Measurements from ENCODE around the gene JPH3. TPM values are rescaled to one million over a fixed set of nuclear protein-coding genes. Genes with fewer than 3 reads are reported as not detected.

Gene JPH3
- total and polyA plus RNA-seq, 5 donors = 0.09 to 0.32 (median 0.14) TPM

DNA sequence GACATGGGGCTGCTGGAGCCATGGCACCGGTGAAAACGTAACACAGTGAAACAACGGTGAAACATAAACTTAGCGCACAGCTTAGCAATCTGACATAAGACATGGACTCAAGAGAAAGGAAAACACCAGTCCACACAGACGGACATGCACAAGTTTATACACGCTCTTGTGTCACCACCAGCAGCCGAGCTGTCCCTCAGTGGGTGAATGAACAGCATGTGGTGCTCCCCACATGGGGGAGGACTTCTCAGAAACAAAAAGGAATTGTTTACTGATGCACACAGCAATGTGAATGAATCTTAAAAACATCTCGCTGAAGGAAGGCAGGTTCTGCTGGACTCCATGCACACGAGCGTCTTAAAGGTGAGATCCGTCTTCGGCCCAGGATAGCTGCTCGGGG is 129.3 kb downstream of the JPH3 start:
- H3K27ac ChIP-seq (ENCODE audit: low read length) = no peak overlapping the region
- DNase-seq (no peak), ATAC-seq (no peak)
- no peaks in the 10 kb centered on the region for H3K4me1 ChIP-seq (ENCODE audit: control insufficient read depth, insufficient read depth, low read length)
- no peaks in the 10 kb centered on the region for H3K27me3 ChIP-seq (ENCODE audit: control insufficient read depth, insufficient read depth)
- WGBS = 97% methylated on average over 13 of the region's 13 CpGs
- H3K4me3 ChIP-seq (ENCODE audit: low read length) = no peak overlapping the region
- intact Hi-C loops (cut with DNase I) = no loop called here
- H3K9me3 ChIP-seq (ENCODE audit: control insufficient read depth, low read length) = no peaks in the 10 kb centered on the region

DNA sequence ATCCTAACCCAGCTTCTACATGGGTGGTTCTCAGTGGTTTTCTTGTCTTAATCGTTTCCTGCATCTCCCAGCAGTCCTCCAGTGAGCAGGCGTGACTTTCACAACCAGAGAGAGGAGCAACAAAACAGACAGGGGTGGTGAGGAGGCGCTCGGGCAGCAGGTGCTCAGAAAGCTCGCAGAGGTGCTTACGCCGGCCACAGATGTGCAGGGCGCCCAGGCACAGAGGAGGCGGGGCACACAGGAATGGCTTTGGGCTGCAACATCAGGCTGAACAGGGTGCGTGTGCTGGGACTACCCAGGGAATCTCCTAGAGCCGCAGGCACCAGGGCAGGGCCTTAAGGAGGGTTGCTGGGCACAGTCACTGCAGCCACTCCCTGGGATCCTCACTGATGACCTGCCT is 130.9 kb downstream of the JPH3 start:
- 90% methylated on average over 11 of the region's 11 CpGs for WGBS

DNA sequence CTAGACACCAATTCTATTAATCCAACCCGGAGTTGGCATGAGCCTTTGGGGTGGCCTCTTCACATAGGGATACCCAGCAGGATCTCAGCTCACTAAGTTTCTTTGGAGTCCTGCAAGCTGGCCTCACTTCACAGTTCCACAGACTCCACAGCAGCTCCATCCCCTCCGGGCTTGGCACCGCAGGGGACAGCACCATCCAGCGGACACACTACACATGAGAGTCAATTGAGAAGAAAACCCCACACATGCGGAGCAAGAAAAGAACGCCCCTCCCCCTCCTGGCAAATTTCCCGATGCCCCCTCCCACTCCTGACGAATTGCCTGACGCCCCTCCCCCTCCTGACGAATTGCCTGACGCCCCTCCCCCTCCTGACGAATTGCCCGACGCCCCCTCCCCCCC is 132.3 kb downstream of the JPH3 start:
- H3K4me1 ChIP-seq (ENCODE audit: control insufficient read depth, insufficient read depth, low read length) = no peaks in the 10 kb centered on the region
- intact Hi-C loops (cut with DNase I) = no loop called here
- ATAC-seq (no peak), DNase-seq (no peak)
- no peaks in the 10 kb centered on the region for H3K27me3 ChIP-seq (ENCODE audit: control insufficient read depth, insufficient read depth)
- H3K27ac ChIP-seq (ENCODE audit: low read length) = no peak overlapping the region
- H3K4me3 ChIP-seq (ENCODE audit: low read length) = no peak overlapping the region
- H3K9me3 ChIP-seq (ENCODE audit: control insufficient read depth, low read length) = no peaks in the 10 kb centered on the region
- 74% methylated on average over 14 of the region's 14 CpGs for WGBS

More for the DNA sequence above, 130.9 kb downstream of the JPH3 start:
- H3K27me3 ChIP-seq (ENCODE audit: control insufficient read depth, insufficient read depth) = no peaks in the 10 kb centered on the region
- DNase-seq = no peak
- no peaks in the 10 kb centered on the region for H3K4me1 ChIP-seq (ENCODE audit: control insufficient read depth, insufficient read depth, low read length)
- intact Hi-C loops (cut with DNase I) = no loop called here
- H3K27ac ChIP-seq (ENCODE audit: low read length) = no peak overlapping the region
- ATAC-seq = no peak
- H3K9me3 ChIP-seq (ENCODE audit: control insufficient read depth, low read length) = no peaks in the 10 kb centered on the region
- no peak overlapping the region for H3K4me3 ChIP-seq (ENCODE audit: low read length)

DNA sequence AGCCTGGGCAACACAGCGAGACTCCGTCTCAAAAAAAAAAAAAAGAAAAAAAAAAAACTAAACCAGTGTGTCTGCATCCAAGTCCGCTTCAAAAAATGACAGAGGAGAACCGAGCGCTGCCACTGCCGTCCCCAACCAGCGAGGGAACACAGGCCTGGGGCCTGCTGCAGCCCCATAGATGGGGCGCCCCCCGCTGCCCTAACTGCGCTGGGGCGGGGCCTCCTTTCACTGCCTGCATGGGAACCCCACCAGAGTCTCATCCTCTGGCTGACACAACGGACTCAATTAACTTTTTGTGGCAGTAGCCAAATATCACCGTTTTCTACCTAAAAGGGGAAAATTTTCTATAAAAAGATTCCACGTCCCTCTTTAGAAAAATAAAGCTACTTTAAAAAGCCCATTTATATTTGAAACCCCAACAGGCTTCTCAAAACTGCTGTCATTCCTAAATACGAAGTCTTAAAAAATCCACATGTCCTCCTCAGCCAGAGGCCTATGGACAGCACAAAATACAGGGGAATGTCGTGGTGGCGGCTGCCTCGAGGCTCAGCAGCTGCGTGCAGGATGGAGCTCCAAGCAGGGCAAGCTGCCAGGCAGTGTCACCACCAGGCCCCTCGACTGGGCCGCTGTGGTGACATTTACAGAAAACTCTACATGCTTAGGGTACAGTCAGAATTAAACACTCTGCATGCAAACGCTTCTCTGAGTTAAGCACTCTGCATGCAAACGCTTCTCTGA is 133.1 kb downstream of the JPH3 start:
- no peak overlapping the region for H3K27ac ChIP-seq (ENCODE audit: low read length)
- 74% methylated on average over 23 of the region's 23 CpGs for WGBS
- ATAC-seq (no peak), DNase-seq (no peak)
- H3K4me3 ChIP-seq (ENCODE audit: low read length) = no peak overlapping the region
- intact Hi-C loops (cut with DNase I) = no loop called here
- H3K27me3 ChIP-seq (ENCODE audit: control insufficient read depth, insufficient read depth) = no peaks in the 10 kb centered on the region
- no peaks in the 10 kb centered on the region for H3K9me3 ChIP-seq (ENCODE audit: control insufficient read depth, low read length)
- no peaks in the 10 kb centered on the region for H3K4me1 ChIP-seq (ENCODE audit: control insufficient read depth, insufficient read depth, low read length)

DNA sequence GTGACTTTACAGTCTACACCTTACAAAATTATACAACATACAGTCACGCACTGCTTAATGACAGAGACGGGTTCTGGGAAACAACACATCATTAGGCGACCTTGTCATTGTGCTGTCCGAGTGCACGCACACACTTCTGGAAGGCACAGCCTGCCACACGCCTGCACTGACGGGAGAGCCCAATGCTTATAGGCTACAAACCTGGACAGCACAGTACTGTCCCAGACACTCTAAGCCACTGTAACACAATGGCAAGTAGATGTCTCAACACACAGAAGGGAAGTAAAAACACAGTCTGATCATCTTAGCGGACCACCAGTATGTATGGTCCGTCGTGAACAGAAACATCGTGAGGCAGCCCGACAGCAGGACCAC is 133.7 kb downstream of the JPH3 start:
- intact Hi-C loops (cut with DNase I) = no loop called here
- 88% methylated on average over 12 of the region's 12 CpGs for WGBS
- H3K27me3 ChIP-seq (ENCODE audit: control insufficient read depth, insufficient read depth) = no peaks in the 10 kb centered on the region
- no peaks in the 10 kb centered on the region for H3K9me3 ChIP-seq (ENCODE audit: control insufficient read depth, low read length)
- no peaks in the 10 kb centered on the region for H3K4me1 ChIP-seq (ENCODE audit: control insufficient read depth, insufficient read depth, low read length)
- no peak for DNase-seq
- no peak overlapping the region for H3K27ac ChIP-seq (ENCODE audit: low read length)
- H3K4me3 ChIP-seq (ENCODE audit: low read length) = no peak overlapping the region
- no peak for ATAC-seq

DNA sequence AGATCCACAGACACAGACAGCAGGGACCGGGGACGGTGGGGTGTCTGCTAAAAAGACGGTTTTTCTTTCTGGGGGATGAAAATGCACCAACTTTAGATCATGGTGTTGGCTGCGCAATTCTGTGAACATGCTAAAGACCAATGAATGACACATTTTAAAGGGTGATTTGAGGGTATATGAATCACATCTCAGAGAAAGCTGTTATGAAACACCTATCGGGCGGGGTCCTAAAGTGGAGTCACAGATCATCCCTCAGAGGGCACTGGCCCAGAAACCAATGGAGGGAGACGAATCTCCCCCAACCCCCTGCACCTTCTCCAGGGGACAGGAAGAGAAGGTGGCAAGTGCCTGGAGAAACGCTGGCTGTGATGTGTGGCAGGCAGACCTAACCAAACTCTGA is 137.5 kb downstream of the JPH3 start:
- intact Hi-C loops (cut with DNase I) = no loop called here
- Histone ChIP-seq H3K9me3 (ENCODE audit: control insufficient read depth, low read length) (no peaks in the 10 kb centered on the region), H3K4me1 (ENCODE audit: control insufficient read depth, insufficient read depth, low read length) (no peaks in the 10 kb centered on the region), H3K27ac (ENCODE audit: low read length) (no peak overlapping the region), H3K4me3 (ENCODE audit: low read length) (no peak overlapping the region), H3K27me3 (ENCODE audit: control insufficient read depth, insufficient read depth) (no peaks in the 10 kb centered on the region)
- DNase-seq (no peak), ATAC-seq (no peak)
- 95% methylated on average over 8 of the region's 8 CpGs for WGBS

DNA sequence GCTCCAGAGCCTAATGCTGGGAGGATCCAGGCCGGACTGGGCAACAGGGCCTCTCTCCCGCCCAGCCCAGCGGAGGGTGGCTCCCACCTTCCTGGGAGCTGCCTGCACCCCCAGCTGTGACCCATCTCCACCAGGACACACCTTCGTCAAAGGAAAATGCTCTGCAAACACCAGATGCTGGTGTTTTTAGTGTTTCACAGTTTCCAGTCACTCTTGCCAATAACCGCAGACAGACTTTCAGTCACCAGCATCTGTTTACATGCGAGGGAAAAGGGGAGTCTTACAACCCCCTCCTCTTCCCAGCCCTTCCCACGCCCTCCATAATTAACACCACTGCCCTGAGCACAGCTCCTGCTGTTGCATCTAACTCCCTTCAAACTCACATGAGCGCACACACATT is 138.1 kb downstream of the JPH3 start:
- Histone ChIP-seq H3K9me3 (ENCODE audit: control insufficient read depth, low read length) (no peaks in the 10 kb centered on the region), H3K4me3 (ENCODE audit: low read length) (no peak overlapping the region), H3K4me1 (ENCODE audit: control insufficient read depth, insufficient read depth, low read length) (no peaks in the 10 kb centered on the region), H3K27me3 (ENCODE audit: control insufficient read depth, insufficient read depth) (no peaks in the 10 kb centered on the region), H3K27ac (ENCODE audit: low read length) (no peak overlapping the region)
- DNase-seq (no peak), ATAC-seq (no peak)
- 89% methylated on average over 8 of the region's 8 CpGs for WGBS
- intact Hi-C loops (cut with DNase I) = no loop called here

DNA sequence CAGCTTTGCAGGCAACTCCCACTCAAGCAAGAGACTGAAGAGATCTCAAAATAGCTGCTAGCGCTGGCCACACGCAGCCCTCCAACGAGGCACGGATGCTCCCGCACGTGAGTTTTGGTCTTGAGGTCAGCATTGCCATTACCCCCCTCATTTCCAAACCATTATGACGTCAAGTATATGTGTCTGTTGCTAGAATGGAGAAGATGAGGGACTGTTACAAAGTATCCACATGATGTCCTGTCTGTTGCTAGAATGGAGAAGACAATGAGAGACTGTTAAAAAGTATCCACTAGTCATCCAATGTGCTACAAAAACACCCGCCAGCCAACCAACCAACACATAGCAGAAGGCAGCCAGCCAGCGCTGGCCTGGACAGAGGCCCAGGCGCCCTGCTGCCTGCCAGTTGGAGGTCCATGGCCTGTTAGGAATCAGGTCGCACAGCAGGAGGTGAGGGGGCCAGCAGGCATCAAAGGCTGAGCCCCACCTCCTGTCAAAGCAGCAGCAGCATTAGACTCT is 138.7 kb downstream of the JPH3 start:
- intact Hi-C loops (cut with DNase I) = no loop called here
- Histone ChIP-seq H3K27me3 (ENCODE audit: control insufficient read depth, insufficient read depth) (no peaks in the 10 kb centered on the region), H3K9me3 (ENCODE audit: control insufficient read depth, low read length) (no peaks in the 10 kb centered on the region), H3K27ac (ENCODE audit: low read length) (no peak overlapping the region), H3K4me1 (ENCODE audit: control insufficient read depth, insufficient read depth, low read length) (no peaks in the 10 kb centered on the region), H3K4me3 (ENCODE audit: low read length) (no peak overlapping the region)
- WGBS = 62% methylated on average over 11 of the region's 11 CpGs
- ATAC-seq (peak; percentile 69 to 72), DNase-seq (peak in 2 of 3 donors; percentile 73 to 76)

DNA sequence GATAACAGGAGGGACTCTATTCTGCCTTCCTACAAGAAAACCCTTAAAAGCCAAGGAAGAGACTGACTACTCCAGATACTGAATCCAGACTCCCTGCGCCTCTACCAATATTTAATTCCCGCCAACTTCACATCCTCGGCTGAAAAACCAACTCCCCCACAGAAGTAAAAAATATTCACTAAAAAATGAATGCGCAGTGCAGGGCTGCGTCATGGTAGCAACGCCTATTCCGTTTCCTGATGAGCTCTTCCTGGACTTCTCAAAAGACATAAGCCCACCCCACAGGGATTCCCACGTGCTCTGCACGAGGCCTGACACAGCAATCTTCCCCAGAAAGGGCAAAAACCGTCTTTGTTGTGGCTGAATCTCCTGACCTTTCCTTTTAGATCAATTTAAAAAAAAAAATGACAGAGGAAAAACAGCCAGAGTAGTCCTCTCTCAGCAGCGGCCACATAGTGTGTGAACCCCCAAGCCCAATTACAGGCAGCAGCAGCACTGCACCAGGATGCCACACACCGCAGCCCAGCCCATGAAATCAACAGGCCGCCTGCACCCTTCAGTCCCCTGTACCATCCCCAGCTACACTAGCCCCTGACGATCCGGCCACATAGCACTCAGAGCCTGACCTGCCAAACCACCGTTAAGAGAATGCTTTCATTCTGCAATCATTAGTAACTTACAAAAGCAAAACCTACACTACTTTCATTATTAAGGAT is 139.6 kb downstream of the JPH3 start:
- Histone ChIP-seq H3K4me1 (ENCODE audit: control insufficient read depth, insufficient read depth, low read length) (no peaks in the 10 kb centered on the region), H3K9me3 (ENCODE audit: control insufficient read depth, low read length) (no peaks in the 10 kb centered on the region), H3K4me3 (ENCODE audit: low read length) (no peak overlapping the region), H3K27me3 (ENCODE audit: control insufficient read depth, insufficient read depth) (no peaks in the 10 kb centered on the region), H3K27ac (ENCODE audit: low read length) (no peak overlapping the region)
- DNase-seq = no peak
- intact Hi-C loops (cut with DNase I) = no loop called here
- 90% methylated on average over 16 of the region's 16 CpGs for WGBS
- no peak for ATAC-seq

DNA sequence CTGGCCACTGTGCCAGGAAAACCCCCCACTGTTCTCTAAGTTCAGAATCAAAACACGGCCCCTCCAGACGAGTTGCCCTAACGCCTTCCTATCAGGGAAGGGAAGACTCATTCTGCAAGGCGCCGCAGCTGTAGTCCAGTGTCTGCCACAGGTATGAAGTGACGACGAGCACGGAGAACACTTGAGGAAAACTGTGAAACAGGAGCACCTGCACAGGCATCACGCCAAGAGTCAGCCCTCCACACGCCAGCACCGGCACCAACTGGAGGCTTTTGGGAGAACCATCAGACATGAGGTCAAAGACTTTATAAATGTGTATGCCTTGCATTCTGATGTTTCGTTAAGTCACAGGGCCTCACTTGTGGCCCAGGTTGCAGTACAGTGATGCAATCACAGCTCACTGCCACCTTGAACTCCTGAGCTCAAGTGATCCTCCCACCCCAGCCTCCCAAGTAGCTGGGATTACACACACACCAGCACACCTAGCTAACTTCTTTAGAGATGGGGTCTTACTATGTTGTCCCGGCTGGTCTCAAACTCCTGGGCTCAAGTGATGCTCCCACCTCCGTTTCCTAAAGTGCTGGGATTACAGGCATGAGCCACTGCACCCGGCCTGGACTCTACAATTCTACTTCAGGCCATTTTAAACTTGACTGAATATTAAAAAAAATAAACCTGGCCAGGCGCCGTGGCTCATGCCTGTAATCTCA is 140.6 kb downstream of the JPH3 start:
- ATAC-seq (no peak), DNase-seq (no peak)
- Histone ChIP-seq H3K9me3 (ENCODE audit: control insufficient read depth, low read length) (no peaks in the 10 kb centered on the region), H3K4me3 (ENCODE audit: low read length) (no peak overlapping the region), H3K27ac (ENCODE audit: low read length) (no peak overlapping the region), H3K27me3 (ENCODE audit: control insufficient read depth, insufficient read depth) (no peaks in the 10 kb centered on the region), H3K4me1 (ENCODE audit: control insufficient read depth, insufficient read depth, low read length) (no peaks in the 10 kb centered on the region)
- intact Hi-C loops (cut with DNase I) = no loop called here
- WGBS = 85% methylated on average over 17 of the region's 17 CpGs

Data from right cardiac atrium (tissue), 5 donors.